SK-N-SH treated with all-trans-retinoic acid at 6 μM for 48 hours (cell line): ENCODE data around the gene INPP4B.

ENCODE experiments used
- ATAC-seq: fragments of 200-7000 bp; cut with Tn5 transposase; 3 replicates; pipeline ENCODE4 v1.9.1; 2020; ENCODE audit warnings: mild to moderate bottlenecking, moderate library complexity
- ARNTL ChIP-seq: fragments of 450-650 bp; formaldehyde crosslinking; IDR thresholded peaks from 2 replicates; pipeline ENCODE4 v1.5.0; 2020; ENCODE audit warnings: low read depth, mild to moderate bottlenecking, moderate library complexity, borderline replicate concordance
- BACH2 ChIP-seq: fragments of 250-450 bp; sonication (Bioruptor Pico); IDR thresholded peaks from 2 replicates; pipeline ENCODE4 v1.9.0; 2021; ENCODE audit warnings: mild to moderate bottlenecking, borderline replicate concordance
- CSDC2 ChIP-seq: fragments of 250-450 bp; sonication (Bioruptor Pico); IDR thresholded peaks from 2 replicates; pipeline ENCODE4 v1.5.0; 2020; ENCODE audit warnings: mild to moderate bottlenecking, moderate library complexity
- ESRRG ChIP-seq: fragments of 250-450 bp; sonication (Bioruptor Pico); IDR thresholded peaks from 2 replicates; pipeline ENCODE4 v1.6.1; 2021; ENCODE audit warnings: mild to moderate bottlenecking
- GLIS3 ChIP-seq: fragments of 250-450 bp; sonication (Bioruptor Pico); IDR thresholded peaks from 2 replicates; pipeline ENCODE4 v1.5.0; 2020; ENCODE audit warnings: mild to moderate bottlenecking, moderate library complexity
- ISL1 ChIP-seq: fragments of 250-450 bp; sonication (Bioruptor Pico); IDR thresholded peaks from 2 replicates; pipeline ENCODE4 v2.1.2; 2022; ENCODE audit warnings: mild to moderate bottlenecking, moderate library complexity
- OSR1 ChIP-seq: fragments of 250-450 bp; sonication (Bioruptor Pico); IDR thresholded peaks from 2 replicates; pipeline ENCODE4 v1.8.0; 2022; ENCODE audit warnings: moderate library complexity, mild to moderate bottlenecking, inconsistent platforms
- PPARA ChIP-seq: fragments of 250-450 bp; sonication (Bioruptor Pico); IDR thresholded peaks from 2 replicates; pipeline ENCODE4 v1.5.0; 2020; ENCODE audit warnings: mild to moderate bottlenecking, borderline replicate concordance
- SNAI2 ChIP-seq: fragments of 250-450 bp; sonication (Bioruptor Pico); IDR thresholded peaks from 2 replicates; pipeline ENCODE4 v1.5.0; 2020; ENCODE audit warnings: mild to moderate bottlenecking, moderate library complexity
- TCF4 ChIP-seq: fragments of 250-450 bp; sonication (Bioruptor Pico); IDR thresholded peaks from 2 replicates; pipeline ENCODE4 v1.8.0; 2021; ENCODE audit warnings: mild to moderate bottlenecking, moderate library complexity, borderline replicate concordance
- TOX ChIP-seq: fragments of 250-450 bp; sonication (Bioruptor Pico); IDR thresholded peaks from 2 replicates; pipeline ENCODE4 v1.8.0; 2021; ENCODE audit warnings: mild to moderate bottlenecking, moderate library complexity, borderline replicate concordance
- ZC3H10 ChIP-seq: fragments of 250-450 bp; sonication (Bioruptor Pico); IDR thresholded peaks from 2 replicates; pipeline ENCODE4 v1.5.1; 2021; ENCODE audit warnings: mild to moderate bottlenecking, moderate library complexity
- ZFP3 ChIP-seq: fragments of 250-450 bp; sonication (Bioruptor Pico); IDR thresholded peaks from 2 replicates; pipeline ENCODE4 v1.5.0; 2020; ENCODE audit warnings: mild to moderate bottlenecking, moderate library complexity
- ZFP30 ChIP-seq: fragments of 450-650 bp; formaldehyde crosslinking; IDR thresholded peaks from 2 replicates; pipeline ENCODE4 v1.5.0; 2022; ENCODE audit warnings: mild to moderate bottlenecking, moderate library complexity
- ZNF565 ChIP-seq: fragments of 450-650 bp; formaldehyde crosslinking; conservative IDR thresholded peaks from 2 replicates; pipeline ENCODE4 v1.5.0; 2020; ENCODE audit warnings: low read depth, mild to moderate bottlenecking, moderate library complexity
- ZNF70 ChIP-seq: fragments of 450-650 bp; formaldehyde crosslinking; IDR thresholded peaks from 2 replicates; pipeline ENCODE4 v1.5.0; 2020; ENCODE audit warnings: mild to moderate bottlenecking, moderate library complexity
- ZNF8 ChIP-seq: fragments of 450-650 bp; formaldehyde crosslinking; IDR thresholded peaks from 2 replicates; pipeline ENCODE4 v1.5.0; 2020; ENCODE audit warnings: mild to moderate bottlenecking, moderate library complexity
- TF ChIP-seq, protein P1 (sequence below): fragments of 250-450 bp; sonication (Bioruptor Pico); IDR thresholded peaks from 2 replicates; pipeline ENCODE4 v1.8.0; 2021; ENCODE audit warnings: low read depth, mild to moderate bottlenecking, moderate library complexity, borderline replicate concordance
- TF ChIP-seq, protein P2 (sequence below): fragments of 250-450 bp; sonication (Bioruptor Pico); IDR thresholded peaks from 2 replicates; pipeline ENCODE4 v1.5.1; 2020; ENCODE audit warnings: low read depth, mild to moderate bottlenecking, moderate library complexity
- TF ChIP-seq, protein P3 (sequence below): fragments of 250-450 bp; sonication (Bioruptor Pico); IDR thresholded peaks from 2 replicates; pipeline ENCODE4 v1.5.0; 2020; ENCODE audit warnings: mild to moderate bottlenecking, moderate library complexity

INPP4B gene

DNA sequence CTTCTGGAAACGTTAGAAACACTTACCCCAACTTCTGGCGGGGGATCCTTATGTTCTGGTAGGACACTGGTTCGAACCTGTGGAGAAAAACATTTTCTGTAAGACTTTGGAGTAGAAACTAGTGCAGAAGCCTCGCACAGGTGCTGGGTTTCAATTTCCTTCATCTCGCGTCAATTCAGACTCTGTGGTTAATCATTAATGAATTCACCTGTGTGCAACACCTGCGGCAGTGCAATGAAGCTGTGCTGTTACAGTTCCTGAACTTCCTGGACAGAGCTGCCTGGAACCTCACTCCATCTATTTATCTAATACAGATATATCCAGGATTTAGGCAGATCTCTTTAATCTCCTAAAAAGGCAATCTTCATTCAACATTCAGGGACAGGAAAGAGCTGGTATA is 531.4 kb downstream of the INPP4B start:
- no peak for ATAC-seq
- TF ChIP-seq ZNF8 (CRISPR knock-in tag): no peak

DNA sequence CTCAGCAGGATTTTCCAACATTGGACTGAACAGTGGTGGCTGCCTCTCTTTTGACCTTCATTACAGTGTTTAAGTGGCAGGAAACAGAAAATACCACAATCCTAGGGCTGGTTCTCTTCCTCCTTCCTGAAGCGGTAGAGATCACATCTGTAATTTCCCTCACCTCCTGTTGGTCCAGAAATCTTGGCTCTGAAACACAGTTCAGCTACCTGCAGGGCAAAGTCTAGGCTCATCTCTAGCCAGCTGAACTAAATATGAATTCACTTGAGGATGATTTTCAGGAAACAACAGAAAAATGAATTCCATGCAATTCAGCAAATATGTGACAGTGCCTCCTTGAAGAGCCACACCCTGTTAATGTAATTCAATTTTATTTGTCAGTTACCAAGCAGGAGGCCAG is 531.9 kb downstream of the INPP4B start:
- TF ChIP-seq, protein P1, sequence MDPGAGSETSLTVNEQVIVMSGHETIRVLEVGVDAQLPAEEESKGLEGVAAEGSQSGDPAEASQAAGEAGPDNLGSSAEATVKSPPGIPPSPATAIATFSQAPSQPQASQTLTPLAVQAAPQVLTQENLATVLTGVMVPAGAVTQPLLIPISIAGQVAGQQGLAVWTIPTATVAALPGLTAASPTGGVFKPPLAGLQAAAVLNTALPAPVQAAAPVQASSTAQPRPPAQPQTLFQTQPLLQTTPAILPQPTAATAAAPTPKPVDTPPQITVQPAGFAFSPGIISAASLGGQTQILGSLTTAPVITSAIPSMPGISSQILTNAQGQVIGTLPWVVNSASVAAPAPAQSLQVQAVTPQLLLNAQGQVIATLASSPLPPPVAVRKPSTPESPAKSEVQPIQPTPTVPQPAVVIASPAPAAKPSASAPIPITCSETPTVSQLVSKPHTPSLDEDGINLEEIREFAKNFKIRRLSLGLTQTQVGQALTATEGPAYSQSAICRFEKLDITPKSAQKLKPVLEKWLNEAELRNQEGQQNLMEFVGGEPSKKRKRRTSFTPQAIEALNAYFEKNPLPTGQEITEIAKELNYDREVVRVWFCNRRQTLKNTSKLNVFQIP (CRISPR knock-in tag): no peak
- TF ChIP-seq, protein P2, sequence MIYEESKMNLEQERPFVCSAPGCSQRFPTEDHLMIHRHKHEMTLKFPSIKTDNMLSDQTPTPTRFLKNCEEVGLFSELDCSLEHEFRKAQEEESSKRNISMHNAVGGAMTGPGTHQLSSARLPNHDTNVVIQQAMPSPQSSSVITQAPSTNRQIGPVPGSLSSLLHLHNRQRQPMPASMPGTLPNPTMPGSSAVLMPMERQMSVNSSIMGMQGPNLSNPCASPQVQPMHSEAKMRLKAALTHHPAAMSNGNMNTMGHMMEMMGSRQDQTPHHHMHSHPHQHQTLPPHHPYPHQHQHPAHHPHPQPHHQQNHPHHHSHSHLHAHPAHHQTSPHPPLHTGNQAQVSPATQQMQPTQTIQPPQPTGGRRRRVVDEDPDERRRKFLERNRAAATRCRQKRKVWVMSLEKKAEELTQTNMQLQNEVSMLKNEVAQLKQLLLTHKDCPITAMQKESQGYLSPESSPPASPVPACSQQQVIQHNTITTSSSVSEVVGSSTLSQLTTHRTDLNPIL: no peak
- TF ChIP-seq SNAI2 (CRISPR knock-in tag): no peak
- no peak for TF ChIP-seq ZNF70 (CRISPR knock-in tag)
- no peak for TF ChIP-seq TCF4 (CRISPR knock-in tag)
- TF ChIP-seq ZC3H10 (CRISPR knock-in tag): no peak
- TF ChIP-seq ZFP30 (CRISPR knock-in tag): no peak
- no peak for TF ChIP-seq ISL1 (CRISPR knock-in tag)
- TF ChIP-seq ZFP3 (CRISPR knock-in tag): no peak
- TF ChIP-seq GLIS3: no peak
- no peak for TF ChIP-seq ZNF565 (CRISPR knock-in tag)
- TF ChIP-seq ZNF8 (CRISPR knock-in tag): no peak
- TF ChIP-seq TOX (CRISPR knock-in tag): no peak
- TF ChIP-seq CSDC2: no peak
- no peak for TF ChIP-seq BACH2 (CRISPR knock-in tag)
- TF ChIP-seq, protein P3, sequence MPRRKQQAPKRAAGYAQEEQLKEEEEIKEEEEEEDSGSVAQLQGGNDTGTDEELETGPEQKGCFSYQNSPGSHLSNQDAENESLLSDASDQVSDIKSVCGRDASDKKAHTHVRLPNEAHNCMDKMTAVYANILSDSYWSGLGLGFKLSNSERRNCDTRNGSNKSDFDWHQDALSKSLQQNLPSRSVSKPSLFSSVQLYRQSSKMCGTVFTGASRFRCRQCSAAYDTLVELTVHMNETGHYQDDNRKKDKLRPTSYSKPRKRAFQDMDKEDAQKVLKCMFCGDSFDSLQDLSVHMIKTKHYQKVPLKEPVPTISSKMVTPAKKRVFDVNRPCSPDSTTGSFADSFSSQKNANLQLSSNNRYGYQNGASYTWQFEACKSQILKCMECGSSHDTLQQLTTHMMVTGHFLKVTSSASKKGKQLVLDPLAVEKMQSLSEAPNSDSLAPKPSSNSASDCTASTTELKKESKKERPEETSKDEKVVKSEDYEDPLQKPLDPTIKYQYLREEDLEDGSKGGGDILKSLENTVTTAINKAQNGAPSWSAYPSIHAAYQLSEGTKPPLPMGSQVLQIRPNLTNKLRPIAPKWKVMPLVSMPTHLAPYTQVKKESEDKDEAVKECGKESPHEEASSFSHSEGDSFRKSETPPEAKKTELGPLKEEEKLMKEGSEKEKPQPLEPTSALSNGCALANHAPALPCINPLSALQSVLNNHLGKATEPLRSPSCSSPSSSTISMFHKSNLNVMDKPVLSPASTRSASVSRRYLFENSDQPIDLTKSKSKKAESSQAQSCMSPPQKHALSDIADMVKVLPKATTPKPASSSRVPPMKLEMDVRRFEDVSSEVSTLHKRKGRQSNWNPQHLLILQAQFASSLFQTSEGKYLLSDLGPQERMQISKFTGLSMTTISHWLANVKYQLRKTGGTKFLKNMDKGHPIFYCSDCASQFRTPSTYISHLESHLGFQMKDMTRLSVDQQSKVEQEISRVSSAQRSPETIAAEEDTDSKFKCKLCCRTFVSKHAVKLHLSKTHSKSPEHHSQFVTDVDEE (CRISPR knock-in tag): no peak
- no peak for TF ChIP-seq OSR1
- TF ChIP-seq PPARA: no peak
- no peak for TF ChIP-seq ESRRG (CRISPR knock-in tag)
- TF ChIP-seq ARNTL (CRISPR knock-in tag): no peak
- ATAC-seq: no peak

DNA sequence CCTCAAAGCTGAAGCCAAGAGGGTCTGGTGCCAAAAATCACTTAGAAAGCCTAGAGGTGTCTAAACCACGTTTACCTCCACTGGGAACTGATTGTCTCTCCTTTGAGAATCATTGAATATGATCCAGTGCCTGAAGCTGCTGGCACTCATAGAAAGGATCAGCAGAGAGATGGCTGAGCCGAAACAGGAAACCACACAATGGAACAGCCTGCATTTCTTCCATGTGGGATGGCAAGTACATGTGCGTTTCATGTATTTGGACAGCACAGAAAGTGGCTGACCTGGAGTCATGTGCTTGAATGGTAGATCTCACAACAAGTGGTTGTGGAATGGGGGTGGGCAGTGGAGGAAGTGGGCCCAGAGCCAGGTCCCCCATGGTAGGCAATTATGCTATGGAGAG is 533.7 kb downstream of the INPP4B start:
- ATAC-seq: no peak
- no peak for TF ChIP-seq BACH2 (CRISPR knock-in tag)
- no peak for TF ChIP-seq TOX (CRISPR knock-in tag)
- no peak for TF ChIP-seq ISL1 (CRISPR knock-in tag)
- TF ChIP-seq, protein P3 (CRISPR knock-in tag): no peak
- no peak for TF ChIP-seq OSR1
- no peak for TF ChIP-seq ARNTL (CRISPR knock-in tag)
- no peak for TF ChIP-seq PPARA
- no peak for TF ChIP-seq ZC3H10 (CRISPR knock-in tag)
- TF ChIP-seq SNAI2 (CRISPR knock-in tag): no peak
- TF ChIP-seq, protein P2: no peak
